Adrenal gland (tissue), 12 donors: ENCODE results near the gene LRP8. TPM values are rescaled to one million over a fixed set of nuclear protein-coding genes. Genes with fewer than 3 reads are reported as not detected.

Experiments used
- DNase-seq, 7 donors: peaks; one replicate each; pipeline ENCODE4 v3.0.0-alpha.2; 2019 to 2020
- H3K27ac ChIP-seq, 5 donors: fragments of 200-600 bp; sonication (generic) in 4 of 5; 1 replicate in 3 of 5; 2 replicates in 2 of 5; pipeline versions ENCODE4 v1.5.1 to v1.8.0; 2016 to 2020; ENCODE audit warnings: mild to moderate bottlenecking in 1 of 5
- H3K27me3 ChIP-seq: fragments of 200-600 bp; 2 replicates; pipeline ENCODE4 v1.8.0; 2021
- H3K36me3 ChIP-seq, 2 donors: fragments of 200-600 bp; replicated peaks in 1 of 2; 1 replicate in 1 of 2; 2 replicates in 1 of 2; pipeline versions ENCODE4 v1.5.1 to v1.8.0; 2018 to 2022
- H3K4me1 ChIP-seq, 2 donors: fragments of 200-600 bp; replicated peaks in 1 of 2; 1 replicate in 1 of 2; 2 replicates in 1 of 2; pipeline versions ENCODE4 v1.5.1 to v1.8.0; 2018 to 2021
- H3K4me3 ChIP-seq, 4 donors: fragments of 200-600 bp; sonication (generic) in 3 of 4; one replicate each; pipeline ENCODE4 v1.5.1; 2016 to 2018
- H3K9me3 ChIP-seq, 3 donors: fragments of 200-600 bp; sonication (generic) in 1 of 3; replicated peaks in 1 of 3; 1 replicate in 2 of 3; 2 replicates in 1 of 3; pipeline versions ENCODE4 v1.5.1 to v1.8.0; 2016 to 2021
- POLR2A ChIP-seq, 2 donors: fragments of 450-650 bp; IDR thresholded peaks; one replicate each; pipeline ENCODE4 v1.6.1; 2017; ENCODE audit warnings: antibody characterized with exemption in 2 of 2, mild to moderate bottlenecking in 2 of 2, moderate library complexity in 1 of 2
- WGBS, 4 donors: extraction: QIAGEN DNeasy Blood & Tissue Kit in 2 of 4; methylation state at CpG; one replicate each; pipeline versions ENCODE4 v1.1.5 to v1.1.7; 2013 to 2017; 5-methylcytosine and 5-hydroxymethylcytosine counted together
- intact Hi-C, 2 donors: fragments of 100-400 bp; cut with DNase I; formaldehyde crosslinking; loops; one replicate each; pipeline versions ENCODE4 v1.14.1 to v1.15.0; 2022 to 2023
- polyA plus RNA-seq, 3 donors: library from polyadenylated mRNA; stranded (reverse); fragments of 200-250 nt in 2 of 3; fragments of 350-450 nt in 1 of 3; fragmentation: Illumina TruSeq in 1 of 3; extraction: RNeasy Lipid Tissue Mini Kit (QIAGEN cat#74804) in 1 of 3; gene quantifications; one replicate each; pipeline ENCODE4 v1.2.3, GENCODE V29; 2013 to 2014
- total RNA-seq, 9 donors: library from RNA; depleted of rRNA in 4 of 9; stranded (reverse); fragments of >200 nt in 4 of 9; fragments of 120-200 nt in 1 of 9; fragmentation: NEBNext Ultra II Directional in 1 of 9; extraction: Animal tissue kit (Norgen Biotek cat#: 25700) in 1 of 9; gene quantifications; one replicate each; pipeline versions ENCODE4 v1.1.0 to v1.2.4, GENCODE V29; 2013 to 2023
- TF ChIP-seq, protein P1 (sequence below), 6 experiments: fragments of 450-650 bp in 4 of 6; fragments of 200-600 bp in 2 of 6; sonication (generic) in 1 of 6; IDR thresholded peaks; 1 replicate in 5 of 6; 2 replicates in 1 of 6; pipeline versions ENCODE4 v1.5.1 to v1.8.0; 2016 to 2021; ENCODE audit warnings: antibody characterized with exemption in 6 of 6, mild to moderate bottlenecking in 2 of 6, moderate library complexity in 1 of 6
- donor health status: healthy with polysubstance abuse.
- donor health status: Bipolar disorder and iron deficiency.
- donor health status: DM: yes; HTN: yes; CAD: no.
- donor health status: DM: no; HTN: no; CAD: no.
- donor health status: DM: no; HTN: no; CAD: no.
- donor health status: DM: yes; HTN: yes; CAD: no.

LRP8 gene
- total and polyA plus RNA-seq, 12 donors = 0.64 to 7.6 (median 2.7) TPM

DNA sequence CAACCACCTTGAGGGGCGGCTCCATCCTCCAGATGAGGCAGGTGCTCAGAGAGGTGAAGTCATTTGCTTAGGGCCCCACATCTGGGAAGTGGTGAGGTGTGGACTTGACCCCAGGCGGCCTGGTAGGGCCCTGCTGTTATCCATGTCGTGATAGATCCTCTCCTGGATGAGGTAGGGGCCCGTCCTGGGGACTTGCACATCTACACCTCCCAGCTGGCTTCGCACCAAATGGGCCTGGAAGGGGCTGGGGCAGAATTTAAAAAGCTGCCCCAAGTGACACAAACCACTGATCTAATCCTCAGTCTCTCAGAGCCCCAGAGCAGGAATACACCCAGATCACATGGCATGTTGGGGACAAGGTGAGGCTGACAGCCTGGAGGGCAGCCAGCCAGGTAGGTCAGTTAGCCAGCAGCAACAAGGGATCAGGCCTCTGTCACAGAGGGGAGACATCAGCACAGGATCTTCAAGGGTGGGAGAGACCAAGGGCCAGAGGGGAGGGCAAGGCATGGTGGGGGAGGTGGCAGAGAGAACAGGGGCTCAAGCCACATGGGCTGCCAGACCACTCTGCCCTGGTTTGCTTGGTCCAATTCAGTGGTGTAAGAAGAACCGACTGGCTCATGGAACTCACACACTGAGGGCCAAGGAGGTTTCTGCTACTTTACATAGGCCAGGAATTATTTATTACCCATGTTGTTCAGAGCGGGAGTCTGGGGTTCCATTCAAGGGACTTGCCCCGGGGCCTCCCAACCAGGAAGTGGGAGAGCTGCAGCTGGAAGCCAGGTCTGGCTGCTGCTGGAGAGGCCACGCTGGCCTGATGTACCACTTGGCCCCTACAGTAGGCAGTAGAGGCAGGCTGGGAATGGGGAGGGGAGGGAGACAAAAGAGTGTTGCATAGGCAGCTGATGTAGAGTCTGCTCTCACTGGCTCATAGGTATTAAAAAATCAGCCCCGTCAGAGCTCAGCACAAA is 12.1 kb downstream of the LRP8 start:
- no peak for DNase-seq
- TF ChIP-seq, protein P1, sequence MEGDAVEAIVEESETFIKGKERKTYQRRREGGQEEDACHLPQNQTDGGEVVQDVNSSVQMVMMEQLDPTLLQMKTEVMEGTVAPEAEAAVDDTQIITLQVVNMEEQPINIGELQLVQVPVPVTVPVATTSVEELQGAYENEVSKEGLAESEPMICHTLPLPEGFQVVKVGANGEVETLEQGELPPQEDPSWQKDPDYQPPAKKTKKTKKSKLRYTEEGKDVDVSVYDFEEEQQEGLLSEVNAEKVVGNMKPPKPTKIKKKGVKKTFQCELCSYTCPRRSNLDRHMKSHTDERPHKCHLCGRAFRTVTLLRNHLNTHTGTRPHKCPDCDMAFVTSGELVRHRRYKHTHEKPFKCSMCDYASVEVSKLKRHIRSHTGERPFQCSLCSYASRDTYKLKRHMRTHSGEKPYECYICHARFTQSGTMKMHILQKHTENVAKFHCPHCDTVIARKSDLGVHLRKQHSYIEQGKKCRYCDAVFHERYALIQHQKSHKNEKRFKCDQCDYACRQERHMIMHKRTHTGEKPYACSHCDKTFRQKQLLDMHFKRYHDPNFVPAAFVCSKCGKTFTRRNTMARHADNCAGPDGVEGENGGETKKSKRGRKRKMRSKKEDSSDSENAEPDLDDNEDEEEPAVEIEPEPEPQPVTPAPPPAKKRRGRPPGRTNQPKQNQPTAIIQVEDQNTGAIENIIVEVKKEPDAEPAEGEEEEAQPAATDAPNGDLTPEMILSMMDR (IDR thresholded peaks at IDR 0.05) = no peak
- no peak for TF ChIP-seq POLR2A (IDR thresholded peaks at IDR 0.05)
- H3K27ac ChIP-seq = no peak overlapping the region
- no peak overlapping the region for H3K4me3 ChIP-seq
- no peaks in the 10 kb centered on the region for H3K4me1 ChIP-seq
- intact Hi-C loops = no loop called here
- WGBS, 4 donors = 80 to 90% (median 88%) methylated on average over 8 to 10 of the region's 10 CpGs
- no peaks in the 10 kb centered on the region for H3K9me3 ChIP-seq
- no peaks in the 10 kb centered on the region for H3K36me3 ChIP-seq
- no peaks in the 10 kb centered on the region for H3K27me3 ChIP-seq

GRCh38 chr1:53315046-53315445 is 12.8 kb downstream of the LRP8 start:
- H3K9me3 ChIP-seq = no peaks in the 10 kb centered on the region
- TF ChIP-seq, protein P1 (IDR thresholded peaks at IDR 0.05) = no peak
- TF ChIP-seq POLR2A (IDR thresholded peaks at IDR 0.05) = no peak
- intact Hi-C loops = no loop called here
- no peaks in the 10 kb centered on the region for H3K27me3 ChIP-seq
- DNase-seq = no peak
- no peak overlapping the region for H3K27ac ChIP-seq
- H3K4me1 ChIP-seq = no peaks in the 10 kb centered on the region
- H3K36me3 ChIP-seq = no peaks in the 10 kb centered on the region
- H3K4me3 ChIP-seq = no peak overlapping the region
- WGBS, 4 donors = 90 to 100% (median 93%) methylated on average over 3 of the region's 3 CpGs

- 96 to 98% (median 97%) methylated on average over 6 to 7 of the region's 7 CpGs for WGBS, 4 donors
- no peak for TF ChIP-seq POLR2A (IDR thresholded peaks at IDR 0.05)
- TF ChIP-seq, protein P1 (IDR thresholded peaks at IDR 0.05) = no peak
- Histone ChIP-seq H3K27me3 (no peaks in the 10 kb centered on the region), H3K4me1 (no peaks in the 10 kb centered on the region), H3K36me3 (no peaks in the 10 kb centered on the region), H3K9me3 (no peaks in the 10 kb centered on the region), H3K27ac (no peak overlapping the region), H3K4me3 (no peak overlapping the region)
- no peak for DNase-seq
- intact Hi-C loops = no loop called here
These were observed 13.3 kb downstream of the LRP8 start for GRCh38 chr1:53314606-53315005.

- Histone ChIP-seq H3K4me1 (no peaks in the 10 kb centered on the region), H3K27me3 (no peaks in the 10 kb centered on the region), H3K9me3 (no peaks in the 10 kb centered on the region), H3K27ac (no peak overlapping the region), H3K4me3 (no peak overlapping the region), H3K36me3 (no peaks in the 10 kb centered on the region)
- WGBS, 4 donors = 87 to 97% (median 95%) methylated on average over 5 to 7 of the region's 7 CpGs
- intact Hi-C loops = no loop called here
- no peak for TF ChIP-seq POLR2A (IDR thresholded peaks at IDR 0.05)
- no peak for DNase-seq
These were observed 13.8 kb downstream of the LRP8 start for GRCh38 chr1:53314096-53314495.
